PC-9 (cell line): Measurements from ENCODE around the gene PNMA6E. TPM values are rescaled to one million over a fixed set of nuclear protein-coding genes. Genes with fewer than 3 reads are reported as not detected.

ENCODE experiments used
- BruUV-seq: library from RNA; stranded (reverse); fragments of 400-500 nt; replicated peaks from 2 replicates; lab custom pipeline; 2021; lab: Mats Ljungman, UMichigan
- CTCF ChIA-PET: fragments of 300-600 bp; sonication (Branson Sonifier 250); formaldehyde crosslinking; loops from one replicate; lab custom pipeline; 2022; ENCODE audit warnings: antibody characterized with exemption; lab: Charles Lee
- POLR2A ChIA-PET: fragments of 300-600 bp; sonication (Branson Sonifier 250); formaldehyde crosslinking; loops from one replicate; lab custom pipeline; 2022; ENCODE audit warnings: antibody characterized with exemption; ENCODE audit not compliant: unreplicated experiment; lab: Charles Lee
- DNase-seq, 2 experiments: peaks; one replicate each; pipeline versions ENCODE4 v3.0.0 to v3.0.0-alpha.2; 2015 to 2022; ENCODE audit warnings: mixed read lengths in 1 of 2
- H2AFZ ChIP-seq: fragments of 200-600 bp; sonication (generic); 2 replicates; pipeline ENCODE4 v1.8.1; 2017; ENCODE audit warnings: antibody characterized with exemption
- H3F3A ChIP-seq: fragments of 200-600 bp; sonication (generic); 2 replicates; pipeline ENCODE4 v1.8.1; 2017; ENCODE audit warnings: antibody characterized with exemption, mild to moderate bottlenecking, low read depth; ENCODE audit not compliant: insufficient read depth
- H3K27ac ChIP-seq: fragments of 200-600 bp; sonication (generic); 2 replicates; pipeline ENCODE4 v1.6.1; 2016; ENCODE audit warnings: mixed run types
- H3K27me3 ChIP-seq: fragments of 200-600 bp; sonication (generic); 2 replicates; pipeline ENCODE4 v1.6.1; 2016; ENCODE audit warnings: low read depth, mixed run types; ENCODE audit not compliant: insufficient read depth
- H3K36me3 ChIP-seq: fragments of 200-600 bp; sonication (generic); 2 replicates; pipeline ENCODE4 v1.6.1; 2016; ENCODE audit warnings: low read depth, mixed run types
- H3K4me1 ChIP-seq: fragments of 200-600 bp; sonication (generic); replicated peaks from 2 replicates; pipeline ENCODE4 v1.6.1; 2016; ENCODE audit warnings: mixed run types; ENCODE audit not compliant: insufficient read depth
- H3K4me2 ChIP-seq: fragments of 200-600 bp; sonication (generic); 2 replicates; pipeline ENCODE4 v1.6.1; 2017; ENCODE audit warnings: mixed run types
- H3K4me3 ChIP-seq: fragments of 200-600 bp; sonication (generic); 2 replicates; pipeline ENCODE4 v1.6.1; 2016; ENCODE audit warnings: mixed run types
- H3K79me2 ChIP-seq: fragments of 200-600 bp; sonication (generic); 2 replicates; pipeline ENCODE4 v1.6.1; 2017; ENCODE audit warnings: low read depth, mixed run types
- H3K9me2 ChIP-seq: fragments of 200-600 bp; sonication (generic); 2 replicates; pipeline ENCODE4 v1.8.1; 2017; ENCODE audit warnings: mild to moderate bottlenecking; ENCODE audit not compliant: insufficient read depth
- H3K9me3 ChIP-seq: fragments of 200-600 bp; sonication (generic); 2 replicates; pipeline ENCODE4 v1.8.1; 2016; ENCODE audit warnings: low read depth; ENCODE audit not compliant: insufficient read depth
- H4K20me1 ChIP-seq: fragments of 200-600 bp; sonication (generic); 2 replicates; pipeline ENCODE4 v1.8.1; 2017; ENCODE audit not compliant: insufficient read depth
- CTCF ChIP-seq: fragments of 200-600 bp; sonication (generic); conservative IDR thresholded peaks from 2 replicates; pipeline ENCODE4 v1.6.1; 2017; ENCODE audit warnings: mixed run types, antibody characterized with exemption, mild to moderate bottlenecking, moderate library complexity
- EZH2 ChIP-seq: fragments of 200-600 bp; sonication (generic); IDR thresholded peaks from 2 replicates; pipeline ENCODE4 v1.8.0; 2017; ENCODE audit warnings: antibody characterized with exemption, low read depth
- intact Hi-C: fragments of 100-400 bp; cut with micrococcal nuclease; formaldehyde crosslinking; loops from one replicate; pipeline ENCODE4 v1.10.0; 2022; ENCODE audit not compliant: unreplicated experiment
- total RNA-seq: library from RNA; stranded (reverse); gene quantifications from 2 replicates; pipeline ENCODE4 v1.2.3, GENCODE V29; 2021

Gene PNMA6E
- total RNA-seq, 1 experiment from 2014 or later, result not detected

- BruUV-seq, result no TSS peak
- Histone ChIP-seq H3K79me2 (no peaks in the 10 kb centered on the region), H3F3A (no peaks in the 10 kb centered on the region), H3K9me2 (no peaks in the 10 kb centered on the region), H3K4me2 (no peak overlapping the region), H3K4me1 (no peaks in the 10 kb centered on the region), H3K27ac (no peak overlapping the region), H4K20me1 (no peaks in the 10 kb centered on the region), H3K9me3 (no peaks in the 10 kb centered on the region), H2AFZ (no peak overlapping the region), H3K36me3 (no peaks in the 10 kb centered on the region), H3K27me3 (peaks cover 86% of the 10 kb centered on the region), H3K4me3 (no peak overlapping the region)
- intact Hi-C loops, result no loop called here
- ChIA-PET CTCF (no interaction called here), POLR2A (no interaction called here)
- no peak for DNase-seq
- TF ChIP-seq CTCF, result no peak
- no peak for TF ChIP-seq EZH2
These were observed 22.5 kb upstream of the PNMA6E start for GRCh38 chrX:153423652-153424051.

GRCh38 chrX:153421856-153422255, 20.7 kb upstream of the PNMA6E start:
- ChIA-PET POLR2A (no interaction called here), CTCF (no interaction called here)
- H4K20me1 ChIP-seq, result no peaks in the 10 kb centered on the region
- H3K4me2 ChIP-seq, result no peak overlapping the region
- no peak overlapping the region for H3K4me3 ChIP-seq
- intact Hi-C loops, result no loop called here
- H3K27ac ChIP-seq, result no peak overlapping the region
- H3K79me2 ChIP-seq, result no peaks in the 10 kb centered on the region
- H3K9me3 ChIP-seq, result no peaks in the 10 kb centered on the region
- no peaks in the 10 kb centered on the region for H3K4me1 ChIP-seq
- BruUV-seq, result no TSS peak
- H2AFZ ChIP-seq, result no peak overlapping the region
- peaks cover 86% of the 10 kb centered on the region for H3K27me3 ChIP-seq
- H3F3A ChIP-seq, result no peaks in the 10 kb centered on the region
- TF ChIP-seq CTCF (no peak), EZH2 (no peak)
- no peaks in the 10 kb centered on the region for H3K36me3 ChIP-seq
- H3K9me2 ChIP-seq, result no peaks in the 10 kb centered on the region
- DNase-seq, result no peak

- no peaks in the 10 kb centered on the region for H3F3A ChIP-seq
- POLR2A ChIA-PET, result no interaction called here
- no peaks in the 10 kb centered on the region for H3K9me3 ChIP-seq
- DNase-seq, result no peak
- intact Hi-C loops, result no loop called here
- H4K20me1 ChIP-seq, result no peaks in the 10 kb centered on the region
- no peaks in the 10 kb centered on the region for H3K9me2 ChIP-seq
- H3K4me2 ChIP-seq, result no peak overlapping the region
- no peaks in the 10 kb centered on the region for H3K36me3 ChIP-seq
- peaks cover 86% of the 10 kb centered on the region for H3K27me3 ChIP-seq
- TF ChIP-seq EZH2 (no peak), CTCF (no peak)
- no peaks in the 10 kb centered on the region for H3K79me2 ChIP-seq
- no TSS peak for BruUV-seq
- H3K4me3 ChIP-seq, result no peak overlapping the region
- H2AFZ ChIP-seq, result no peak overlapping the region
- H3K27ac ChIP-seq, result no peak overlapping the region
- CTCF ChIA-PET, result no interaction called here
- no peaks in the 10 kb centered on the region for H3K4me1 ChIP-seq
These were observed 19.9 kb upstream of the PNMA6E start for GRCh38 chrX:153420851-153421599.
